ENCODE data around the gene ADAM19. TPM values are rescaled to one million over a fixed set of nuclear protein-coding genes. Genes with fewer than 3 reads are reported as not detected.

The ADAM19 gene
- total and polyA plus RNA-seq, 3 donors from 2014 or later, result 3.1 to 4.9 (median 4.5) TPM

DNA sequence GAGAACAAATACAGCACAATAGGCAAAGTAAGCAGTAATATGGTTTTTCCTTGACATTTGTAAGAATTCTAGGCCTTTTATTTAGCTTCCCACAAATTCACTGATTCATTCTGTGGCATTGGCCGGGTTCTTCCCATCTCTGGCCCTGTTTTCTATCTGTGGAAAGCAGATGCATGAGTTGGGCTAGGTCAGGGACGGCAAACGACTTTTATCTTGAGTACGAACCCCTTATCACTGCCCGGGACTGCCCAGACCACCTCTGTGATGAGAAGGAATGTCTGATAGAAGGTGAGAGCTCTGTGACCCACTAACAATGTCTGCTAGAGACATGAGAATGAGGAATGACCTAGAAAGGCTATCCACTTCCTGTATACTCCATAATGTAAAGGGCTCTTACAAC lies 35.4 kb upstream of the ADAM19 start:
- Histone ChIP-seq H3K4me1 (no peaks in the 10 kb centered on the region), H3K27ac (no peak overlapping the region), H3K27me3 (no peaks in the 10 kb centered on the region), H3K9me3 (no peaks in the 10 kb centered on the region), H3K36me3 (ENCODE audit: low read depth, missing control alignments) (no peaks in the 10 kb centered on the region), H3K4me3 (no peak overlapping the region)
- no peak for DNase-seq
- intact Hi-C loops (cut with DNase I; ENCODE audit: low total_unique reads), result no loop called here
- WGBS, 2 donors, result 65 to 72% methylated on average over 5 of the region's 5 CpGs
- TF ChIP-seq POLR2A (IDR thresholded peaks at IDR 0.05), result no peak
- TF ChIP-seq, protein P1, sequence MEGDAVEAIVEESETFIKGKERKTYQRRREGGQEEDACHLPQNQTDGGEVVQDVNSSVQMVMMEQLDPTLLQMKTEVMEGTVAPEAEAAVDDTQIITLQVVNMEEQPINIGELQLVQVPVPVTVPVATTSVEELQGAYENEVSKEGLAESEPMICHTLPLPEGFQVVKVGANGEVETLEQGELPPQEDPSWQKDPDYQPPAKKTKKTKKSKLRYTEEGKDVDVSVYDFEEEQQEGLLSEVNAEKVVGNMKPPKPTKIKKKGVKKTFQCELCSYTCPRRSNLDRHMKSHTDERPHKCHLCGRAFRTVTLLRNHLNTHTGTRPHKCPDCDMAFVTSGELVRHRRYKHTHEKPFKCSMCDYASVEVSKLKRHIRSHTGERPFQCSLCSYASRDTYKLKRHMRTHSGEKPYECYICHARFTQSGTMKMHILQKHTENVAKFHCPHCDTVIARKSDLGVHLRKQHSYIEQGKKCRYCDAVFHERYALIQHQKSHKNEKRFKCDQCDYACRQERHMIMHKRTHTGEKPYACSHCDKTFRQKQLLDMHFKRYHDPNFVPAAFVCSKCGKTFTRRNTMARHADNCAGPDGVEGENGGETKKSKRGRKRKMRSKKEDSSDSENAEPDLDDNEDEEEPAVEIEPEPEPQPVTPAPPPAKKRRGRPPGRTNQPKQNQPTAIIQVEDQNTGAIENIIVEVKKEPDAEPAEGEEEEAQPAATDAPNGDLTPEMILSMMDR (IDR thresholded peaks at IDR 0.05), result no peak

GRCh38 chr5:157608972-157609565 lies 33.5 kb upstream of the ADAM19 start:
- Histone ChIP-seq H3K27me3 (no peaks in the 10 kb centered on the region), H3K4me3 (peak overlapping the region in 1 of 2 donors; percentile 13), H3K27ac (no peak overlapping the region), H3K36me3 (ENCODE audit: low read depth, missing control alignments) (no peaks in the 10 kb centered on the region), H3K4me1 (no peaks in the 10 kb centered on the region), H3K9me3 (no peaks in the 10 kb centered on the region)
- TF ChIP-seq, protein P1 (IDR thresholded peaks at IDR 0.05), result no peak
- no peak for TF ChIP-seq POLR2A (IDR thresholded peaks at IDR 0.05)
- no peak for DNase-seq
- intact Hi-C loops (cut with DNase I; ENCODE audit: low total_unique reads), result no loop called here
- whole genome bisulfite sequencing, 2 donors, result 57 to 73% methylated on average over 8 of the region's 8 CpGs

DNA sequence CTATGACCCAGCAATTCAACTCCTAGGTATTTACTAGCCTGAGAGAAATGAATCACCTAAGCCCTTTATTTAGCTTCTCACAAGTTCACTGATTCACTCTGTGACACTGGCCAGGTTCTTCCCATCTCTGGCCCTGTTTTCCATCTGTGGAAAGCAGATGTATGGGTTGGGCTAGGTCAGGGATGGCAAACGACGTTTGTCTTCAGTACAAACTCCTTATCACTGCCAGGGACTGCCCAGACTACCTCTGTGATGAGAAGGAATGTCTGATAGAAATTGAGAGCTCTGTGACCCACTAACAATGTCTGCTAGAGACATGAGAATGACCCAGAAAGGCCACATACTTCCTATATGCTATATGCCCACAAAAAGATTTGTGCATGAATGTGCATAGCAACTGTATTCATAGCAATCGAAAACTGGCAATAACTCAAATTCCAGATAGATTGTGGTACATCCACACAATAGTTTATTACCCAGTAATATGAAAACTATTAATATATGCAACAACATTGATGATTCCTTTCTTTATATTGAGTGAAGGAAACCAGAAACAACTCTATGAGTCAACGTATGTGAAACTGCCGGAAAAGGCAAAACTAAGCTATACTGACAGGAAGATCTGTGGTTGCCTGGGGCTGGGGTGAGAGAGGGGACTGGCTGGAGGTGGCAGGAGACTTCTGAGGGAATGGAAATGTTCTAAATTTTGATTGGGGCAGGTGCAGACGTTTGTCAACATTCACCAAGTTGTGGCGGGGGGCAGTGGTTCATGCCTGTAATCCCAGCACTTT lies 32.0 kb upstream of the ADAM19 start:
- no peaks in the 10 kb centered on the region for H3K4me1 ChIP-seq
- H3K9me3 ChIP-seq, result no peaks in the 10 kb centered on the region
- DNase-seq, result no peak
- H3K27ac ChIP-seq, result no peak overlapping the region
- intact Hi-C loops (cut with DNase I; ENCODE audit: low total_unique reads), result no loop called here
- H3K4me3 ChIP-seq, result no peak overlapping the region
- no peaks in the 10 kb centered on the region for H3K27me3 ChIP-seq
- 75 to 77% methylated on average over 7 of the region's 7 CpGs for WGBS, 2 donors
- TF ChIP-seq, protein P1 (IDR thresholded peaks at IDR 0.05), result no peak
- no peak for TF ChIP-seq POLR2A (IDR thresholded peaks at IDR 0.05)
- H3K36me3 ChIP-seq (ENCODE audit: low read depth, missing control alignments), result no peaks in the 10 kb centered on the region

- Histone ChIP-seq H3K27me3 (no peaks in the 10 kb centered on the region), H3K4me3 (no peak overlapping the region)
- TF ChIP-seq POLR2A (IDR thresholded peaks at IDR 0.05), result no peak
- TF ChIP-seq, protein P1 (IDR thresholded peaks at IDR 0.05), result no peak
Observed at GRCh38 chr5:157606046-157606445, 30.5 kb upstream of the ADAM19 start.

More at GRCh38 chr5:157606046-157606445, 30.5 kb upstream of the ADAM19 start:
- intact Hi-C loops (cut with DNase I; ENCODE audit: low total_unique reads), result no loop called here
- no peak overlapping the region for H3K27ac ChIP-seq
- no peaks in the 10 kb centered on the region for H3K36me3 ChIP-seq (ENCODE audit: low read depth, missing control alignments)
- DNase-seq, result no peak
- no peaks in the 10 kb centered on the region for H3K9me3 ChIP-seq
- no peaks in the 10 kb centered on the region for H3K4me1 ChIP-seq
- WGBS, 2 donors, result 88 to 93% methylated on average over 2 of the region's 2 CpGs
